ENCODE measurements around the gene MCM5. TPM values are rescaled to one million over a fixed set of nuclear protein-coding genes. Genes with fewer than 3 reads are reported as not detected.

Gene MCM5
- total and polyA plus RNA-seq, 2 experiments from 2014 or later, result 34.4 to 51.5 TPM

DNA sequence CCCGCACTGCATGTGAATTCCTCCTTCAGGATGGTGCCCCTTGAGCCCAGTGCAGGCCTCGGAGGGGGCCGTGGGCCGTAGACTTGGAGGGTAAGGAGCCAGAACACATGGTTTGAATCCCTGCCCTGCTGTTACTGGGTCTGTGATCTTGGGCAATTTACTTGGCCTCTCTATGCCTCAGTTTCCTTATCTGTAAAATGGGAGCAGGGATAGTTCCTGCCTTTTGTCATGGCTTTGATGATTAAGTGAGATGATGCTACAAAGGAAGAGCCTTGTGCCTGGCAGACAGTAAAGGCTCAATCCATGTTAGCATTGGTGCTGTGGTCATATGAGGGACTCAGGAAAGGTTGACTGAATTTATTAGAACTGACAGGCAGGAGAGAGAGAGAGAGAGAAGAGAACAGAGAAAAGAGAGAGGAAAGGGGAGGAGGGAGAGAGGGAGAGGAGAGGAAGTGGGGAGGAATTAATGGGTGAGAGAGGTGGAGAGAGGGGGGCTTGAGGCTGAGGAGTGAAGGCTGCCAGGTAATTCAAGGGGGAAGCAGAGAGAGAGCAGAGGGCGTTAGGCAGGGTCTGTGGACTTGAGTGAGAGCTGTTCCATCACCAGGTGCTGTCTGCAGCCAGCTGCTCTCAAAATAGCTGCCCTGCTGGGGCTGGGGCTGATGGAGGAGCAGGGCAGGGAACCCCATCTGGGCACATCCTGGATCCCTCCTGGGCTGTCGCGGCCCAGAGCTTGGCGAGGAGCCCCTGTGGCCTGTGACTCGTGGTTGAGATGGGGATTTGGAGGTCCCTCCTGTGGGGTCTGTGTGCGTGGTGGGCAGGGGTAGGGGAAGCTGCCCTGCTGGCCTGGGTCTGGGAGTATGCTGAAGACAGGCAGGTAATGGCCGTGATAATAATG is 44.1 kb downstream of the MCM5 start:
- Histone ChIP-seq H3K4me1 (ENCODE audit: insufficient read depth) (peaks cover 11% of the 10 kb centered on the region), H3K4me2 (ENCODE audit: unreplicated experiment) (no peak overlapping the region), H3K9me3 (ENCODE audit: low read depth) (no peaks in the 10 kb centered on the region), H2AFZ (no peak overlapping the region), H3K36me3 (ENCODE audit: low read depth) (no peaks in the 10 kb centered on the region), H3K27me3 (replicated peaks; ENCODE audit: insufficient read depth) (no peaks in the 10 kb centered on the region), H3F3A (ENCODE audit: insufficient read depth) (no peaks in the 10 kb centered on the region), H4K20me1 (ENCODE audit: insufficient read depth) (no peaks in the 10 kb centered on the region), H3K27ac (no peak overlapping the region), H3K79me2 (ENCODE audit: insufficient read depth) (no peaks in the 10 kb centered on the region), H3K9ac (no peak overlapping the region), H3K4me3 (no peak overlapping the region), H3K9me2 (ENCODE audit: insufficient read depth) (no peaks in the 10 kb centered on the region)
- whole genome bisulfite sequencing, 2 experiments (ENCODE audit: low coverage in 1 of 2, low lambda C conversion rate in 2 of 2, missing lambda C conversion rate in 2 of 2), result 82% methylated on average over 10 to 11 of the region's 11 CpGs
- DNase-seq, result no peak
- in situ Hi-C loops (cut with MboI), result loop anchor here (25.0 kb wide), 1 partner anchor 668 kb away; no protein-coding TSS in a partner anchor
- TF ChIP-seq EZH2phosphoT487 (IDR thresholded peaks at IDR 0.05; ENCODE audit: insufficient read depth, low read depth) (no peak), EZH2 (IDR thresholded peaks at IDR 0.05; ENCODE audit: insufficient read depth, poor library complexity, severe bottlenecking) (no peak)

DNA sequence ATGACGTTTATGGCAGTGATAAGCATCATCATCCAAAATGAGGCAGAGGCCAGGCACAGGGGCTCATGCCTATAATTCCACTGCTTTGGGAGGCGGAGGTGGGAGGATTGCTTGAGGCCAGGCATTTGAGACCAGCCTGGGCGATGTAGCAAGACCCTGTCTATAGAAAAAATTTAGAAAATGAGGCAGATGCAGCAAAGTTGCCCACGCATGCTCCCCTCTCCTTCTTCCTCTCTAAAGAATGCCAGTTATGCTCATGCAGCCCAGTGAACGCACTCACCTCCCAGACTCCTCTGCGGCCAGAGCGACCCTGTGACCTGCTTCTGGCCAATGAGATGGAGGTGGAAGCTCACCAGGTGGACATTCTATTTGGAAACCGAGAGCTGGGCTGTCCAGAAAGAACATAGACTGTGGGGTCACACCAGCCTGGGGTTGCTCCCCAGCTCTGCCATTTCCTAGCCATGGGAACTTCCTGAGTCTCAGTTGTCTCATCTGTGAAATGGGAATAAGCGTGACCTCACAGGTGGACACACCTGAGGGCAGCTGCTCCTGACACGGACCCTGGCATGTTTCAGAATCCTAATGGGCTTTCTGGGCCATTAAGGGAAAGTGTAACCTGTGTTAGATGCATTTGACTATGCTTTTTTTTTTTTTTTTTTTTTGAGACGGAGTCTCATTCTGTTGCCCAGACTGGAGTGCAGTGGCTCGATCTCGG is 44.9 kb downstream of the MCM5 start:
- Histone ChIP-seq H3K27me3 (replicated peaks; ENCODE audit: insufficient read depth) (no peaks in the 10 kb centered on the region), H4K20me1 (ENCODE audit: insufficient read depth) (no peaks in the 10 kb centered on the region), H3K36me3 (ENCODE audit: low read depth) (no peaks in the 10 kb centered on the region), H3K9me2 (ENCODE audit: insufficient read depth) (no peaks in the 10 kb centered on the region), H2AFZ (no peak overlapping the region), H3K4me1 (ENCODE audit: insufficient read depth) (peaks cover 11% of the 10 kb centered on the region), H3K9me3 (ENCODE audit: low read depth) (no peaks in the 10 kb centered on the region), H3K4me2 (ENCODE audit: unreplicated experiment) (no peak overlapping the region), H3K79me2 (ENCODE audit: insufficient read depth) (no peaks in the 10 kb centered on the region), H3K27ac (no peak overlapping the region), H3F3A (ENCODE audit: insufficient read depth) (no peaks in the 10 kb centered on the region), H3K4me3 (no peak overlapping the region), H3K9ac (no peak overlapping the region)
- TF ChIP-seq EZH2phosphoT487 (IDR thresholded peaks at IDR 0.05; ENCODE audit: insufficient read depth, low read depth) (no peak), EZH2 (IDR thresholded peaks at IDR 0.05; ENCODE audit: insufficient read depth, poor library complexity, severe bottlenecking) (no peak)
- DNase-seq, result no peak
- WGBS, 2 experiments (ENCODE audit: low coverage in 1 of 2, low lambda C conversion rate in 2 of 2, missing lambda C conversion rate in 2 of 2), result 95 to 96% methylated on average over 13 of the region's 13 CpGs
- in situ Hi-C loops (cut with MboI), result loop anchor here (25.0 kb wide), 1 partner anchor 667 kb away; no protein-coding TSS in a partner anchor

DNA sequence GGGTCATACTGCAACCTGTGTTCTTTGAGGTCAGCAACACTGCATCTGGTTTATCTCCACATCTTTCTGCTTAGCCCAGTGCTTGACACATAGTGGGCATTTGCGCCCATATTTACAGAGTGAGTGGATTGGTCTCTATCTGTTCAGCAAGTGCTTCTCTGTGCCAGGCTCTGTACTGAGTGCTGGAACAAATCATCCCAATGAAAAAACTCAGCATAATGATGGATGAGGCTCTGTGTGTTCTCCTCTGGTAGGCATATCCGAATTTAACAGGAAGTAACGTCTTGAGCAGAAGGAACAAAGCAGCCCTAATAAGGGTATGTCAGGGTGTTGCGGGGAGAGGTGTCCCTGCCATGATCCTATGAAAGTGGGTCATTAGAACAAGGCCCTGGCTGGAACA is 46.0 kb downstream of the MCM5 start:
- Histone ChIP-seq H3K36me3 (ENCODE audit: low read depth) (no peaks in the 10 kb centered on the region), H3K9ac (no peak overlapping the region), H3K27me3 (replicated peaks; ENCODE audit: insufficient read depth) (no peaks in the 10 kb centered on the region), H3K9me3 (ENCODE audit: low read depth) (no peaks in the 10 kb centered on the region), H3K4me1 (ENCODE audit: insufficient read depth) (peaks cover 11% of the 10 kb centered on the region), H3K9me2 (ENCODE audit: insufficient read depth) (no peaks in the 10 kb centered on the region), H3K79me2 (ENCODE audit: insufficient read depth) (no peaks in the 10 kb centered on the region), H4K20me1 (ENCODE audit: insufficient read depth) (no peaks in the 10 kb centered on the region), H3K4me3 (no peak overlapping the region), H3K4me2 (ENCODE audit: unreplicated experiment) (no peak overlapping the region), H3K27ac (0 out of 2 replicates have a peak overlapping the region, but pooled peaks have one; percentile 6), H2AFZ (peak overlapping the region; percentile 42), H3F3A (ENCODE audit: insufficient read depth) (no peaks in the 10 kb centered on the region)
- in situ Hi-C loops (cut with MboI), result loop anchor here (25.0 kb wide), 1 partner anchor 666 kb away; no protein-coding TSS in a partner anchor
- DNase-seq, result no peak
- TF ChIP-seq EZH2phosphoT487 (IDR thresholded peaks at IDR 0.05; ENCODE audit: insufficient read depth, low read depth) (no peak), EZH2 (IDR thresholded peaks at IDR 0.05; ENCODE audit: insufficient read depth, poor library complexity, severe bottlenecking) (no peak)
- WGBS, 2 experiments (ENCODE audit: low coverage in 1 of 2, low lambda C conversion rate in 2 of 2, missing lambda C conversion rate in 2 of 2), result 71 to 75% methylated on average over 4 of the region's 4 CpGs

DNA sequence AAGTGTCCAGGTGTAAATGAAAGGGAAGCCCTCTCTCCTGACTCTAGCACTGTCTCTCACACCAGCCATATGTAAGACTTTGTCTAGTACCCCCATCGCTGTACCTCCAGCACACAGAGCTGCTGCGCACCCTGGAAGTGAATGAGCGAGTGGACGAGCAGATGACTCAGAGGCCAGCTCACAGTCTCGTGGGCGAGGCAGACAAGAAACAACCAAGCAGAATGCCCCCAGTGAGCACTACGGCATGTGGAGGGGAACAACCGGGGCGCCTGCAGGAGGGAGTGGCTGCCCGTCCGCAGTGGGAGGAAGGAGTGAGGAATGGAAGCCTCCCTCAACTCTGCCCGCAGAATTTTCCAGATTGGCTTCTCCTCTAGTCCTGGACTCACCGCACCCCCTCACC is 46.4 kb downstream of the MCM5 start:
- in situ Hi-C loops (cut with MboI), result loop anchor here (25.0 kb wide), 1 partner anchor 666 kb away; no protein-coding TSS in a partner anchor
- Histone ChIP-seq H4K20me1 (ENCODE audit: insufficient read depth) (no peaks in the 10 kb centered on the region), H3K36me3 (ENCODE audit: low read depth) (no peaks in the 10 kb centered on the region), H3K27ac (0 out of 2 replicates have a peak overlapping the region, but pooled peaks have one; percentile 6), H3K9ac (0 out of 2 replicates have a peak overlapping the region, but pooled peaks have one; percentile 0), H3K4me2 (ENCODE audit: unreplicated experiment) (no peak overlapping the region), H3K27me3 (replicated peaks; ENCODE audit: insufficient read depth) (no peaks in the 10 kb centered on the region), H3K9me2 (ENCODE audit: insufficient read depth) (no peaks in the 10 kb centered on the region), H3K4me3 (no peak overlapping the region), H2AFZ (peak overlapping the region; percentile 42), H3K9me3 (ENCODE audit: low read depth) (no peaks in the 10 kb centered on the region), H3K79me2 (ENCODE audit: insufficient read depth) (no peaks in the 10 kb centered on the region), H3K4me1 (ENCODE audit: insufficient read depth) (peaks cover 11% of the 10 kb centered on the region), H3F3A (ENCODE audit: insufficient read depth) (no peaks in the 10 kb centered on the region)
- TF ChIP-seq EZH2 (IDR thresholded peaks at IDR 0.05; ENCODE audit: insufficient read depth, poor library complexity, severe bottlenecking) (no peak), EZH2phosphoT487 (IDR thresholded peaks at IDR 0.05; ENCODE audit: insufficient read depth, low read depth) (no peak)
- DNase-seq, result peak; percentile 92
- WGBS, 2 experiments (ENCODE audit: low coverage in 1 of 2, low lambda C conversion rate in 2 of 2, missing lambda C conversion rate in 2 of 2), result 52 to 61% methylated on average over 13 of the region's 13 CpGs
